Measurements from ENCODE around the gene EID2. TPM values are rescaled to one million over a fixed set of nuclear protein-coding genes. Genes with fewer than 3 reads are reported as not detected.

EID2 gene, protein sequence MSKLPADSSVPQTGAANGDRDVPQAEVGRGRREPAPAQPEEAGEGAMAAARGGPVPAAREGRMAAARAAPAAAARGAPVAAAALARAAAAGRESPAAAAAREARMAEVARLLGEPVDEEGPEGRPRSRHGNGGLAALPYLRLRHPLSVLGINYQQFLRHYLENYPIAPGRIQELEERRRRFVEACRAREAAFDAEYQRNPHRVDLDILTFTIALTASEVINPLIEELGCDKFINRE
- polyA plus RNA-seq (2012; rRNA removed), result 13.9 and 14.1 TPM in 2 replicates
- polyA plus RNA-seq (2012; cell fraction: cytosol; rRNA removed), result 13.9 and 14.5 TPM in 2 replicates
- polyA plus RNA-seq (2012; cell fraction: nucleus; rRNA removed), result 5.9 and 7.9 TPM in 2 replicates

DNA sequence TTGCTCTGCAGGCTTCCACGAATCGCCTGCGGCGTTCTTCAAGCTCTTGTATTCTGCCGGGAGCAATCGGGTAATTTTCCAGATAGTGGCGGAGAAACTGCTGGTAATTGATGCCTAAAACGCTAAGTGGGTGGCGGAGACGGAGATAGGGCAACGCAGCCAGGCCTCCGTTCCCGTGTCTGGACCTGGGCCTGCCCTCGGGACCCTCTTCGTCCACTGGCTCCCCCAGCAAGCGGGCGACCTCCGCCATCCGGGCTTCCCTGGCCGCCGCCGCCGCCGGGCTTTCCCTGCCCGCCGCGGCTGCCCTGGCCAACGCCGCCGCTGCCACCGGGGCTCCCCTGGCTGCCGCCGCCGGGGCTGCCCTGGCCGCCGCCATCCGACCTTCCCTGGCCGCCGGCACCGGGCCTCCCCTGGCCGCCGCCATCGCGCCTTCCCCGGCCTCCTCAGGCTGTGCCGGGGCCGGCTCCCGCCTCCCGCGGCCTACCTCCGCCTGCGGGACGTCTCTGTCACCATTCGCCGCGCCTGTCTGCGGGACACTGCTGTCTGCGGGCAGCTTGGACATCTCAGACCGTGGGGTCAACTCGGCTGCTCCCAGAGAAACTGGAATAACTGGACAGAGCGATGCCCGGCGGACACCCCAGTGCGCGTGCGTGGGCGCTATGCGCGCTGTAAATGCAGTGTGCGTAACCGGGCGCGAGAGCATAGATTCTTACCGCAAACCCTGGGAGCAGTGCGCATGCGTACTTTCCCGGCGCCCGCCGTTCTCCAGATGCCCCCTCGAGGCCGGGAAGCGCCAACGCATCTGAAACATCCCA lies at the start of gene EID2:
TSS of gene EID2 (minus strand) at position 644 of the 815 bp plus-strand sequence. CDS start at position 562, 82 bp downstream.
- H3K79me2 ChIP-seq (ENCODE audit: insufficient read depth), result peaks cover 29% of the 10 kb centered on the region
- ChIA-PET CTCF (interaction anchor here (0.6 to 3.1 kb wide), 14 partner anchors 8 to 142 kb away, joined by 3 to 20 read pairs (median 3); partner anchors contain the start of genes DLL3 and RPS16), POLR2A (no interaction called here)
- no peaks in the 10 kb centered on the region for H3F3A ChIP-seq (replicated peaks; ENCODE audit: insufficient read depth)
- under 1% methylated on average over 18 of the region's 84 CpGs for WGBS (ENCODE audit: low lambda C conversion rate)
- H3K27ac ChIP-seq (ENCODE audit: low read depth in 2 of 2, low read length in 1 of 2), result peak within 1 kb of the TSS; percentile 84 to 89
- peak within 1 kb of the TSS; percentile 81 for H3K4me2 ChIP-seq
- peak within 1 kb of the TSS; percentile 84 for H3K9ac ChIP-seq
- H4K20me1 ChIP-seq (ENCODE audit: insufficient read depth), result peaks cover 7% of the 10 kb centered on the region; the same call in 1 of the 2 replicates
- peak; percentile 97 for DNase-seq
- H3K4me1 ChIP-seq (ENCODE audit: control insufficient read depth in 1 of 2, insufficient read depth in 2 of 2, low read depth in 1 of 2, low read length in 1 of 2), result peaks cover 3 to 7% of the 10 kb centered on the region in 2 experiments; a peak in 2 of 4 replicates
- H3K27me3 ChIP-seq (ENCODE audit: insufficient read depth), result no peaks in the 10 kb centered on the region; the same call in 1 of the 2 replicates
- H3K9me3 ChIP-seq, result no peaks in the 10 kb centered on the region
- peak within 1 kb of the TSS; percentile 77 to 88 for H3K4me3 ChIP-seq (ENCODE audit: low read depth in 2 of 2, low read length in 1 of 2)
- no peaks in the 10 kb centered on the region for H3K36me3 ChIP-seq (replicated peaks in 1 of 2; ENCODE audit: control insufficient read depth in 1 of 2, insufficient read depth in 2 of 2, low read length in 1 of 2)
- no peaks in the 10 kb centered on the region for H3K9me2 ChIP-seq
- peak within 1 kb of the TSS; percentile 75 for H2AFZ ChIP-seq (ENCODE audit: low read depth)
- TF ChIP-seq, protein P1, sequence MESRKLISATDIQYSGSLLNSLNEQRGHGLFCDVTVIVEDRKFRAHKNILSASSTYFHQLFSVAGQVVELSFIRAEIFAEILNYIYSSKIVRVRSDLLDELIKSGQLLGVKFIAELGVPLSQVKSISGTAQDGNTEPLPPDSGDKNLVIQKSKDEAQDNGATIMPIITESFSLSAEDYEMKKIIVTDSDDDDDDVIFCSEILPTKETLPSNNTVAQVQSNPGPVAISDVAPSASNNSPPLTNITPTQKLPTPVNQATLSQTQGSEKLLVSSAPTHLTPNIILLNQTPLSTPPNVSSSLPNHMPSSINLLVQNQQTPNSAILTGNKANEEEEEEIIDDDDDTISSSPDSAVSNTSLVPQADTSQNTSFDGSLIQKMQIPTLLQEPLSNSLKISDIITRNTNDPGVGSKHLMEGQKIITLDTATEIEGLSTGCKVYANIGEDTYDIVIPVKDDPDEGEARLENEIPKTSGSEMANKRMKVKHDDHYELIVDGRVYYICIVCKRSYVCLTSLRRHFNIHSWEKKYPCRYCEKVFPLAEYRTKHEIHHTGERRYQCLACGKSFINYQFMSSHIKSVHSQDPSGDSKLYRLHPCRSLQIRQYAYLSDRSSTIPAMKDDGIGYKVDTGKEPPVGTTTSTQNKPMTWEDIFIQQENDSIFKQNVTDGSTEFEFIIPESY (IDR thresholded peaks at IDR 0.05; ENCODE audit: borderline replicate concordance, low read depth), result no peak
- TF ChIP-seq, protein P2, sequence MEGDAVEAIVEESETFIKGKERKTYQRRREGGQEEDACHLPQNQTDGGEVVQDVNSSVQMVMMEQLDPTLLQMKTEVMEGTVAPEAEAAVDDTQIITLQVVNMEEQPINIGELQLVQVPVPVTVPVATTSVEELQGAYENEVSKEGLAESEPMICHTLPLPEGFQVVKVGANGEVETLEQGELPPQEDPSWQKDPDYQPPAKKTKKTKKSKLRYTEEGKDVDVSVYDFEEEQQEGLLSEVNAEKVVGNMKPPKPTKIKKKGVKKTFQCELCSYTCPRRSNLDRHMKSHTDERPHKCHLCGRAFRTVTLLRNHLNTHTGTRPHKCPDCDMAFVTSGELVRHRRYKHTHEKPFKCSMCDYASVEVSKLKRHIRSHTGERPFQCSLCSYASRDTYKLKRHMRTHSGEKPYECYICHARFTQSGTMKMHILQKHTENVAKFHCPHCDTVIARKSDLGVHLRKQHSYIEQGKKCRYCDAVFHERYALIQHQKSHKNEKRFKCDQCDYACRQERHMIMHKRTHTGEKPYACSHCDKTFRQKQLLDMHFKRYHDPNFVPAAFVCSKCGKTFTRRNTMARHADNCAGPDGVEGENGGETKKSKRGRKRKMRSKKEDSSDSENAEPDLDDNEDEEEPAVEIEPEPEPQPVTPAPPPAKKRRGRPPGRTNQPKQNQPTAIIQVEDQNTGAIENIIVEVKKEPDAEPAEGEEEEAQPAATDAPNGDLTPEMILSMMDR (IDR thresholded peaks at IDR 0.05), result peak; percentile 70
- TF ChIP-seq RCOR1 (IDR thresholded peaks at IDR 0.05; ENCODE audit: low read length) (no peak), EZH2phosphoT487 (IDR thresholded peaks at IDR 0.05; ENCODE audit: borderline replicate concordance, low read depth) (no peak), JUND (IDR thresholded peaks at IDR 0.05) (no peak), NFIC (IDR thresholded peaks at IDR 0.05; ENCODE audit: borderline replicate concordance) (no peak), SMC3 (IDR thresholded peaks at IDR 0.05; ENCODE audit: low read depth, low read length) (peak; percentile 56), GABPA (IDR thresholded peaks at IDR 0.05; ENCODE audit: low read depth) (no peak), YY1 (IDR thresholded peaks at IDR 0.05; ENCODE audit: low read depth) (peak; percentile 67), NRF1 (IDR thresholded peaks at IDR 0.05; ENCODE audit: low read depth, low read length) (peak; percentile 93), POLR2AphosphoS5 (IDR thresholded peaks at IDR 0.05; ENCODE audit: low read depth, low read length) (peak; percentile 88), TEAD4 (IDR thresholded peaks at IDR 0.05; ENCODE audit: borderline replicate concordance, insufficient read depth) (no peak), TAF1 (IDR thresholded peaks at IDR 0.05; ENCODE audit: borderline replicate concordance, low read depth, low read length) (0 out of 2 replicates have a peak, but pooled peaks have one; percentile 45), RFX5 (IDR thresholded peaks at IDR 0.05; ENCODE audit: low read length) (no peak), FOXJ3 (CRISPR knock-in tag; IDR thresholded peaks at IDR 0.05) (no peak)
- TF ChIP-seq, protein P3, sequence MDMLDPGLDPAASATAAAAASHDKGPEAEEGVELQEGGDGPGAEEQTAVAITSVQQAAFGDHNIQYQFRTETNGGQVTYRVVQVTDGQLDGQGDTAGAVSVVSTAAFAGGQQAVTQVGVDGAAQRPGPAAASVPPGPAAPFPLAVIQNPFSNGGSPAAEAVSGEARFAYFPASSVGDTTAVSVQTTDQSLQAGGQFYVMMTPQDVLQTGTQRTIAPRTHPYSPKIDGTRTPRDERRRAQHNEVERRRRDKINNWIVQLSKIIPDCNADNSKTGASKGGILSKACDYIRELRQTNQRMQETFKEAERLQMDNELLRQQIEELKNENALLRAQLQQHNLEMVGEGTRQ (IDR thresholded peaks at IDR 0.05; ENCODE audit: borderline replicate concordance, low read depth, low read length), result no peak
- TF ChIP-seq, protein P4, sequence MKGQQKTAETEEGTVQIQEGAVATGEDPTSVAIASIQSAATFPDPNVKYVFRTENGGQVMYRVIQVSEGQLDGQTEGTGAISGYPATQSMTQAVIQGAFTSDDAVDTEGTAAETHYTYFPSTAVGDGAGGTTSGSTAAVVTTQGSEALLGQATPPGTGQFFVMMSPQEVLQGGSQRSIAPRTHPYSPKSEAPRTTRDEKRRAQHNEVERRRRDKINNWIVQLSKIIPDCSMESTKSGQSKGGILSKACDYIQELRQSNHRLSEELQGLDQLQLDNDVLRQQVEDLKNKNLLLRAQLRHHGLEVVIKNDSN (IDR thresholded peaks at IDR 0.05; ENCODE audit: borderline replicate concordance, low read depth), result no peak
- TF ChIP-seq, protein P5, sequence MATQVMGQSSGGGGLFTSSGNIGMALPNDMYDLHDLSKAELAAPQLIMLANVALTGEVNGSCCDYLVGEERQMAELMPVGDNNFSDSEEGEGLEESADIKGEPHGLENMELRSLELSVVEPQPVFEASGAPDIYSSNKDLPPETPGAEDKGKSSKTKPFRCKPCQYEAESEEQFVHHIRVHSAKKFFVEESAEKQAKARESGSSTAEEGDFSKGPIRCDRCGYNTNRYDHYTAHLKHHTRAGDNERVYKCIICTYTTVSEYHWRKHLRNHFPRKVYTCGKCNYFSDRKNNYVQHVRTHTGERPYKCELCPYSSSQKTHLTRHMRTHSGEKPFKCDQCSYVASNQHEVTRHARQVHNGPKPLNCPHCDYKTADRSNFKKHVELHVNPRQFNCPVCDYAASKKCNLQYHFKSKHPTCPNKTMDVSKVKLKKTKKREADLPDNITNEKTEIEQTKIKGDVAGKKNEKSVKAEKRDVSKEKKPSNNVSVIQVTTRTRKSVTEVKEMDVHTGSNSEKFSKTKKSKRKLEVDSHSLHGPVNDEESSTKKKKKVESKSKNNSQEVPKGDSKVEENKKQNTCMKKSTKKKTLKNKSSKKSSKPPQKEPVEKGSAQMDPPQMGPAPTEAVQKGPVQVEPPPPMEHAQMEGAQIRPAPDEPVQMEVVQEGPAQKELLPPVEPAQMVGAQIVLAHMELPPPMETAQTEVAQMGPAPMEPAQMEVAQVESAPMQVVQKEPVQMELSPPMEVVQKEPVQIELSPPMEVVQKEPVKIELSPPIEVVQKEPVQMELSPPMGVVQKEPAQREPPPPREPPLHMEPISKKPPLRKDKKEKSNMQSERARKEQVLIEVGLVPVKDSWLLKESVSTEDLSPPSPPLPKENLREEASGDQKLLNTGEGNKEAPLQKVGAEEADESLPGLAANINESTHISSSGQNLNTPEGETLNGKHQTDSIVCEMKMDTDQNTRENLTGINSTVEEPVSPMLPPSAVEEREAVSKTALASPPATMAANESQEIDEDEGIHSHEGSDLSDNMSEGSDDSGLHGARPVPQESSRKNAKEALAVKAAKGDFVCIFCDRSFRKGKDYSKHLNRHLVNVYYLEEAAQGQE (IDR thresholded peaks at IDR 0.05; ENCODE audit: low read depth, low read length), result peak; percentile 35; the same call in 1 of the 2 replicates
- TF ChIP-seq, protein P6, sequence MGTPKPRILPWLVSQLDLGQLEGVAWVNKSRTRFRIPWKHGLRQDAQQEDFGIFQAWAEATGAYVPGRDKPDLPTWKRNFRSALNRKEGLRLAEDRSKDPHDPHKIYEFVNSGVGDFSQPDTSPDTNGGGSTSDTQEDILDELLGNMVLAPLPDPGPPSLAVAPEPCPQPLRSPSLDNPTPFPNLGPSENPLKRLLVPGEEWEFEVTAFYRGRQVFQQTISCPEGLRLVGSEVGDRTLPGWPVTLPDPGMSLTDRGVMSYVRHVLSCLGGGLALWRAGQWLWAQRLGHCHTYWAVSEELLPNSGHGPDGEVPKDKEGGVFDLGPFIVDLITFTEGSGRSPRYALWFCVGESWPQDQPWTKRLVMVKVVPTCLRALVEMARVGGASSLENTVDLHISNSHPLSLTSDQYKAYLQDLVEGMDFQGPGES (IDR thresholded peaks at IDR 0.05; ENCODE audit: low read depth, low read length), result no peak
